ENCODE results near the gene TSPAN18. TPM values are rescaled to one million over a fixed set of nuclear protein-coding genes. Genes with fewer than 3 reads are reported as not detected.

The TSPAN18 gene
- total RNA-seq, 3 donors from 2014 or later, result 1.0 to 2.0 (median 1.8) TPM

GRCh38 chr11:44911029-44911814 is 184.5 kb downstream of the TSPAN18 start:
- Histone ChIP-seq H3K9me3 (no peaks in the 10 kb centered on the region), H3K27me3 (no peaks in the 10 kb centered on the region), H3K27ac (no peak overlapping the region), H3K36me3 (no peaks in the 10 kb centered on the region), H3K4me3 (peak overlapping the region in 2 of 3 donors; percentile 9 to 37), H3K4me1 (no peaks in the 10 kb centered on the region)
- peak; percentile 73 to 87 for DNase-seq (ENCODE audit: low spot score in 2 of 2)
- intact Hi-C loops (cut with DNase I; ENCODE audit: low total_unique reads), result loop anchor here (10.0 kb wide), 2 partner anchors 186 to 286 kb away; partner anchors contain the start of gene TSPAN18
- peak; percentile 76 to 82 (median 78) for TF ChIP-seq CTCF (IDR thresholded peaks at IDR 0.05)
- no peak for TF ChIP-seq POLR2AphosphoS5 (IDR thresholded peaks at IDR 0.05)
- no peak for TF ChIP-seq POLR2A (IDR thresholded peaks at IDR 0.05)

- no peak overlapping the region for H3K27ac ChIP-seq
- intact Hi-C loops (cut with DNase I; ENCODE audit: low total_unique reads), result loop anchor here (10.0 kb wide), 2 partner anchors 188 to 288 kb away; partner anchors contain the start of gene TSPAN18
- TF ChIP-seq POLR2A (IDR thresholded peaks at IDR 0.05) (no peak), POLR2AphosphoS5 (IDR thresholded peaks at IDR 0.05) (no peak), CTCF (IDR thresholded peaks at IDR 0.05) (no peak)
Measured at GRCh38 chr11:44912270-44912987, 185.7 kb downstream of the TSPAN18 start.

GRCh38 chr11:44913502-44913901 is 186.7 kb downstream of the TSPAN18 start:
- H3K4me1 ChIP-seq, result no peaks in the 10 kb centered on the region
- no peaks in the 10 kb centered on the region for H3K36me3 ChIP-seq
- H3K9me3 ChIP-seq, result no peaks in the 10 kb centered on the region
- TF ChIP-seq CTCF (IDR thresholded peaks at IDR 0.05) (no peak), POLR2A (IDR thresholded peaks at IDR 0.05) (no peak), POLR2AphosphoS5 (IDR thresholded peaks at IDR 0.05) (no peak)
- no peaks in the 10 kb centered on the region for H3K27me3 ChIP-seq
- H3K27ac ChIP-seq, result no peak overlapping the region
- no peak for DNase-seq (ENCODE audit: low spot score in 2 of 2)
- intact Hi-C loops (cut with DNase I; ENCODE audit: low total_unique reads), result loop anchor here (10.0 kb wide), 2 partner anchors 189 to 289 kb away; partner anchors contain the start of gene TSPAN18
- H3K4me3 ChIP-seq, result no peak overlapping the region

More at GRCh38 chr11:44912270-44912987, 185.7 kb downstream of the TSPAN18 start:
- Histone ChIP-seq H3K4me1 (no peaks in the 10 kb centered on the region), H3K36me3 (no peaks in the 10 kb centered on the region), H3K9me3 (no peaks in the 10 kb centered on the region), H3K4me3 (no peak overlapping the region), H3K27me3 (no peaks in the 10 kb centered on the region)
- DNase-seq (ENCODE audit: low spot score in 2 of 2), result no peak

- no peaks in the 10 kb centered on the region for H3K9me3 ChIP-seq
- DNase-seq (ENCODE audit: low spot score in 2 of 2), result no peak
- no peak overlapping the region for H3K4me3 ChIP-seq
- no peak for TF ChIP-seq POLR2AphosphoS5 (IDR thresholded peaks at IDR 0.05)
- TF ChIP-seq CTCF (IDR thresholded peaks at IDR 0.05), result no peak
- TF ChIP-seq POLR2A (IDR thresholded peaks at IDR 0.05), result no peak
- H3K27me3 ChIP-seq, result no peaks in the 10 kb centered on the region
- intact Hi-C loops (cut with DNase I; ENCODE audit: low total_unique reads), result loop anchor here (10.0 kb wide), 2 partner anchors 189 to 289 kb away; partner anchors contain the start of gene TSPAN18
- H3K36me3 ChIP-seq, result no peaks in the 10 kb centered on the region
- no peak overlapping the region for H3K27ac ChIP-seq
- H3K4me1 ChIP-seq, result no peaks in the 10 kb centered on the region
Measured at GRCh38 chr11:44914105-44914504, 187.3 kb downstream of the TSPAN18 start.

All from breast epithelium (tissue), 4 donors.